ENCODE measurements around the gene ATG7.
A peak's percentile ranks its signal among the peaks of the same experiment; 100 is the strongest.

The ATG7 gene

DNA sequence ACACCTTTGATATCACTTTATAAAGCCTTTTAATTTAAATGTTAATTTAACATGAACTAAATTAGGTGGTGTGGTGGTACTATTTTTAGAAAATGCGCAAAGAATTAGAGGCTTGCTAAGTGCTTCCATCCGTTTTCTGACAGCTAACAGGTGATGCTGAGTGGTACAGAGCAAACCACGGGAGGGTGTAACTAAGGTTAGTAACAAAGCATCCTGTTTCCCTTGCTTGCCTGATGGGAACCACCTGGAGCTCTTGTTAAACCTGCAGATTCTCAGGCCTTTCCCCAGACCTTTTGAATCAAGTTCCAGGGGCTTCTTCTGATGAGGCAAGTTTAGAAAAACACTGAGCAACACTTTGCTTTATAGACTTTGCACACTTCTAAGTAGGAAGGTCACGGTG lies 101.0 kb downstream of the ATG7 start:
- Mint-ChIP-seq H3K36me3 (ENCODE audit: low read depth) (peaks cover 10% of the 10 kb centered on the region), H3K9me3 (no peaks in the 10 kb centered on the region), H3K4me1 (ENCODE audit: low read depth) (peaks cover 5% of the 10 kb centered on the region), H3K27me3 (ENCODE audit: low read depth) (no peaks in the 10 kb centered on the region), H3K27ac (no peak overlapping the region), H3K4me3 (no peak overlapping the region)

- Mint-ChIP-seq H3K36me3 (ENCODE audit: low read depth) (peaks cover 10% of the 10 kb centered on the region), H3K4me3 (no peak overlapping the region), H3K27me3 (ENCODE audit: low read depth) (no peaks in the 10 kb centered on the region), H3K27ac (no peak overlapping the region), H3K4me1 (ENCODE audit: low read depth) (peaks cover 5% of the 10 kb centered on the region), H3K9me3 (no peaks in the 10 kb centered on the region)
Observed at GRCh38 chr3:11373654-11374053, 101.5 kb downstream of the ATG7 start.

GRCh38 chr3:11375333-11376088 lies 103.3 kb downstream of the ATG7 start:
- no peak overlapping the region for H3K4me3 Mint-ChIP-seq
- H3K27ac Mint-ChIP-seq = no peak overlapping the region
- H3K9me3 Mint-ChIP-seq = no peaks in the 10 kb centered on the region

GRCh38 chr3:11377719-11378118 lies 105.5 kb downstream of the ATG7 start:
- Mint-ChIP-seq H3K4me3 (no peak overlapping the region), H3K36me3 (ENCODE audit: low read depth) (peaks cover 3% of the 10 kb centered on the region), H3K27ac (no peak overlapping the region), H3K9me3 (no peaks in the 10 kb centered on the region), H3K4me1 (ENCODE audit: low read depth) (peaks cover 3% of the 10 kb centered on the region), H3K27me3 (ENCODE audit: low read depth) (no peaks in the 10 kb centered on the region)

More at GRCh38 chr3:11375333-11376088, 103.3 kb downstream of the ATG7 start:
- H3K27me3 Mint-ChIP-seq (ENCODE audit: low read depth) = no peaks in the 10 kb centered on the region
- H3K36me3 Mint-ChIP-seq (ENCODE audit: low read depth) = peaks cover 10% of the 10 kb centered on the region
- H3K4me1 Mint-ChIP-seq (ENCODE audit: low read depth) = peaks cover 5% of the 10 kb centered on the region

DNA sequence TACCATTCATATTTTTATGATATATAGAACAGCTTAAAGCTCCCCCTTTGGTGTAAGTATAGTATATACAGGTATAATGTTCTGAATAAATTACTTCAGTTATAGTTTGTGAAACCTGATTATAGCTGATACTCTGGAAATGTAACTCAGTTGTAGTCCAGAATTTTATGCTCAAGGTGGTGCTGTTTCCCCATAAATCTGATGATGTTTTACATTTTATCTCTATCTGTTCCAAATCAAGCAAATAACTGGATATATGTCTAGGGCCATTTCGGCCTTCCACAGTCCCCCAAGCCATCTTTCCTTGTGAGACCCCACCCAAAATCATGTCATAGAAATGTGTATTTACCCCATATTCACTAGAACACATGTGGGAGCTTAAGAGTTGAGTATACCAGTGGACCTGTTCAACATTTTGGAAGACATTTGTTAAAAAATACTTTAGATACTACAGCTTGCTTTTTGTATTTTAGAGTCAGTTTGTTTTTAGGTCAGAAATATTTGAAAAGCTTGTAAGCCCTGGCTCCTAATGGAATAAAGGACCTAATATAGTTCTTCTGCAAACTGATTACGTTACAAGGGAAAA lies 107.1 kb downstream of the ATG7 start:
- H3K27ac Mint-ChIP-seq = no peak overlapping the region
- peaks cover 1% of the 10 kb centered on the region for H3K4me1 Mint-ChIP-seq (ENCODE audit: low read depth)
- H3K9me3 Mint-ChIP-seq = no peaks in the 10 kb centered on the region
- no peak overlapping the region for H3K4me3 Mint-ChIP-seq
- no peaks in the 10 kb centered on the region for H3K27me3 Mint-ChIP-seq (ENCODE audit: low read depth)
- H3K36me3 Mint-ChIP-seq (ENCODE audit: low read depth) = peaks cover 5% of the 10 kb centered on the region

DNA sequence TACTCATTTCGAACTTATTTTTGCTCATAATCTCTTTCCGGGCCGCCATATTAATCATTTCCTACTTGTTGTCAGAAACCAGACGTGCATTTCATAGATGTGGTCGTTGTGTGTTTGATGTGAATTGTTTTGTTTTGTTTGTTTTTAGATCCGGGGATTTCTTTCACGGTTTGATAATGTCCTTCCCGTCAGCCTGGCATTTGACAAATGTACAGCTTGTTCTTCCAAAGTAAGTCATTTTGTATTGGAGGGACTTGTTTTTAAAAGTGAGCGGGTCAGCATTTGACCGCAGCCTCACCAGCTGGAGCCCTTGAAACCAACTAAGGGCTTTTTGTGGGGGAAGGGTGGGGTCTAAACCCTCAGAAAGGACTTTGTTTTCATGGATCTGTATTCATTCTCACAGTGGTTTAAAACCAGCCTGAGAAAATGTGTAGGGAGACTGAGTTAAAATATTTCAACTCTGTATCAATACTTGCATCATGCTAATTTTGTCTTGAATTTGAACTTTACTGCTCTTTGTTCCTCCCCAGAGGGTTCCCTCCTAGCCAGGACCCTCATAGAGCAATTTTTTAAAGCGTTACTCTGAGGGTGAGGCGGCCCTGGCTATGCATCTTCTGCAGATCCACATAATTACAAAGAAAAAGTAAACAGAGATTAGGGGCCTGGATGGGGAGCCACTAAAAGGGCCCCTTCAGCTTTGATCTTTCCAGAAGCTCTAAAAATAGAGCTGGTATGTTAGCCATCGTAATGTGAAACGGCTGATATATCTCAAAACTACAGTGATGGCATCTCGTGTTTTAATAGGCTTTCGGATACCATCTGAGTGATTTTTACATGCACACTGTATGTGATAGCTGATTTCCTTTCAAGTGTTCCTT lies 107.9 kb downstream of the ATG7 start:
- no peak overlapping the region for H3K4me3 Mint-ChIP-seq
- H3K36me3 Mint-ChIP-seq (ENCODE audit: low read depth) = peaks cover 5% of the 10 kb centered on the region
- H3K27ac Mint-ChIP-seq = peak overlapping the region; percentile 19
- H3K4me1 Mint-ChIP-seq (ENCODE audit: low read depth) = peaks cover 1% of the 10 kb centered on the region
- H3K27me3 Mint-ChIP-seq (ENCODE audit: low read depth) = no peaks in the 10 kb centered on the region
- H3K9me3 Mint-ChIP-seq = no peaks in the 10 kb centered on the region

DNA sequence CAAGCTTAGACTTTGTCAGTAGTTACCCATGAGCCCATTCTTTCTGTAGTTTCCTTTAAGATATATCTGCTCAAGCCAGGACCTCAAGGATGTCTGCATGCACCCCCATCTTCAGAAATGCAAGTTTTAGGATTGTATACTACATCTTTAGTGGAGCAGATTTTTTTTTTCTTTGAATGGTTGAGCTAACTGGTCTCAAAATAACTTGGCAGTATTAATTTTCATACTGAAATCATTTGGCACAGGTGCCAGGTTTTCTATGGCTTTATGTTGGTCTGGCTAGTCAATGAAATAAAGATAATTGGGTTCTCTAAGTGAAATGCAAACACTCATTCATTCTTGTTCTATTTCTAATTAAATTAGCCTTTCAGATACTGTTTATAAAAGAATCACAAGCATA lies 108.9 kb downstream of the ATG7 start:
- H3K4me3 Mint-ChIP-seq = no peak overlapping the region
- H3K4me1 Mint-ChIP-seq (ENCODE audit: low read depth) = no peaks in the 10 kb centered on the region
- no peak overlapping the region for H3K27ac Mint-ChIP-seq
- H3K36me3 Mint-ChIP-seq (ENCODE audit: low read depth) = peaks cover 5% of the 10 kb centered on the region
- H3K9me3 Mint-ChIP-seq = no peaks in the 10 kb centered on the region
- H3K27me3 Mint-ChIP-seq (ENCODE audit: low read depth) = no peaks in the 10 kb centered on the region

DNA sequence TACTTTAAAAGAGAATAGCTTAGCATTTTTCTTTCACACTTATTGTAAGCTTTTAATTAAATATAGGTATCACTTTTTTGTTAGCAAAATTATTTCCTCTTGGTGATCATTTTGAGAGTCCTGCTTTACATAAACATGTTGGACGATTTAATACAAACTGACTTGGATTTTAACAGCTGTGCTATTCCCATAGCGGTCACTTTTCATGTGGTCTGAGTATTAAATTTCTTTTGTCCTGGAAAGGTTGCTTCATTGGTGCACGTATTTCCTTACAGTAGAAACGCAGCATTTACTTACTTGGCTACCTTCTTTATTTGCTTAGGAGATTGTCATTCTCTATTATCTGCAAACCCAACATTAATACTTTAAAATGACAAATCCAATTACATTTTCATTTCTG lies 109.4 kb downstream of the ATG7 start:
- H3K27ac Mint-ChIP-seq = no peak overlapping the region
- H3K36me3 Mint-ChIP-seq (ENCODE audit: low read depth) = peaks cover 5% of the 10 kb centered on the region
- H3K27me3 Mint-ChIP-seq (ENCODE audit: low read depth) = no peaks in the 10 kb centered on the region
- H3K4me3 Mint-ChIP-seq = no peak overlapping the region
- H3K9me3 Mint-ChIP-seq = no peaks in the 10 kb centered on the region
- H3K4me1 Mint-ChIP-seq (ENCODE audit: low read depth) = no peaks in the 10 kb centered on the region

DNA sequence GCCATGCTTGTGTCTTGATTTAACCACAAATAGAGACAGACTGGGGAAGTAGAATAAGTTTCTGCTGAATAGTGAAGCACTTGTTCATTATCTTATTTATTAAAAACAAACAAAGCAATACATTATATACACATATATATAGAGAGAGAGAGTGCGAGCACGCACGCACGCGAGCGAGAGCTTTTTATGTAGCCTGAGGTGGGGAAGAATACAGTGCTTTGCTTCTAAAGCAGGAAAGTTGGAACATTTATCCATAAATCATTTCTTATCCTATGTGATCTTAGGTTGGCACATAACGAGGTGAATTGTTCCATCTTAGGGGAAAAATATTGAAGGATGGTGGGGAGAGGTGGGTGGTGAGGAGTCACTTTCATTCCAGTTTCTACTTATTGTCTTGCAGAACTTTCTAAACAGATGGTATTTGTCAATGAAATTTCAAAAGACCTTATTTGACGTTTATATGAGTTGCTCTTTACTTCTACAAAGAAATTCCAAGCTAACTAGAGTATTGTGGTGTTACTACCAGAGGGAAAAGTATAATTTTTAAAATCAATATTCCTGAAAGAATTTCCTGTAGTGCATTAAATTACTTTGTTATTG lies 110.0 kb downstream of the ATG7 start:
- Mint-ChIP-seq H3K9me3 (no peaks in the 10 kb centered on the region), H3K4me3 (no peak overlapping the region), H3K36me3 (ENCODE audit: low read depth) (peaks cover 5% of the 10 kb centered on the region), H3K27me3 (ENCODE audit: low read depth) (no peaks in the 10 kb centered on the region), H3K4me1 (ENCODE audit: low read depth) (no peaks in the 10 kb centered on the region), H3K27ac (no peak overlapping the region)

DNA sequence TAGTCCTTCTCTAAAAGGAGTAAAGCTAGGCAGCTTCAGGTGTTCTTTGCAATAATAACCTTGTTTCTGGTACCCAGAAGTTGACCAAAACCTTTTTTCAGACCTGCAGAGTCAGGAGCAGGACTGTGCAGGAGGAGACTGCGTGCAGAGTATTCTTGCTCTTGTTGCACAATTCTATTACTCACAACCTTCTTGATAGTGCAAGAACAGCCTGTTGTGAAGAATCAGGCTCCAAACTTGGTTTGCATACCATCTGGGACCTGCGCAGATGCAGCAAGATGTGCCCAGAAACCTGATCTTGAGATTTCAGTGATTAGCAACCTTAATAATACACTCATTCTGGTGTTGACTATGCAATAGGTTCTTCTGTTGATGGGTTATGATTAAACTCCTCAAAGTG lies 111.9 kb downstream of the ATG7 start:
- Mint-ChIP-seq H3K27me3 (ENCODE audit: low read depth) (no peaks in the 10 kb centered on the region), H3K36me3 (ENCODE audit: low read depth) (peaks cover 5% of the 10 kb centered on the region), H3K4me1 (ENCODE audit: low read depth) (no peaks in the 10 kb centered on the region), H3K27ac (no peak overlapping the region), H3K9me3 (no peaks in the 10 kb centered on the region), H3K4me3 (no peak overlapping the region)

- Mint-ChIP-seq H3K27me3 (ENCODE audit: low read depth) (no peaks in the 10 kb centered on the region), H3K4me1 (ENCODE audit: low read depth) (no peaks in the 10 kb centered on the region), H3K4me3 (no peak overlapping the region), H3K27ac (no peak overlapping the region), H3K9me3 (no peaks in the 10 kb centered on the region), H3K36me3 (ENCODE audit: low read depth) (peaks cover 3% of the 10 kb centered on the region)
Observed at GRCh38 chr3:11385326-11385725, 113.1 kb downstream of the ATG7 start.

- peaks cover 8% of the 10 kb centered on the region for H3K36me3 Mint-ChIP-seq (ENCODE audit: low read depth)
- no peaks in the 10 kb centered on the region for H3K27me3 Mint-ChIP-seq (ENCODE audit: low read depth)
- no peaks in the 10 kb centered on the region for H3K9me3 Mint-ChIP-seq
- no peak overlapping the region for H3K4me3 Mint-ChIP-seq
- no peaks in the 10 kb centered on the region for H3K4me1 Mint-ChIP-seq (ENCODE audit: low read depth)
- no peak overlapping the region for H3K27ac Mint-ChIP-seq
Observed at GRCh38 chr3:11385891-11386290, 113.7 kb downstream of the ATG7 start.

DNA sequence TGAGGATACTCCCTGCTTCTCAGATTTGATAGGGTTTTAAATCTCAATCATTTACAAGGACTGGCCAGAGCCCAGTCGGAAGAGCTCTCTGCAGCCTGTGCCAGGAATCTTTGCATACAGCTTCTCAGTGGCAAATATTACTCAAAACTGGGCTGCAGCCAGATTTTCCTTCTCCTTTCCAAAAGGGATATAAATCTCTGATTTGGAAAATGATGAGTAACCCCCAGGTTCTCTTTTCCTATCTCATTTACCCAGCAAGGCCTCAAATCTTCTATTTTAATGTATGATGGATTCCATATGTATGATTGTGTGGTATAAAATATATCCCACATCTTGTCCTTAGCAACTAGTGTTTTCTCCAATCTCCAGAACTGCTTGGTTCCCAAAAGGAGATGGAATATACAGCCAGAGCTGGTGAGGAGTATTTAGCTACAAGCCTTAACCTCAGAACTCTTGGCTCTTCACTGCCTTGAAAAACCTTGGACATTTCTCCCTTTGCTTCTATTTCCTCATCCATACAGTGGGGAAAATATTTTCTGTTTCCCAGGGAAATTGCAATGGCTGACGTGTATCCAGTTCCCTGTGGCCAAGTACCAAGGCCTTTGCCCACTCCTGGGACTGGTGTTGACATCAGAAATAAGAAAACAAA lies 114.4 kb downstream of the ATG7 start:
- H3K4me3 Mint-ChIP-seq = no peak overlapping the region
- no peaks in the 10 kb centered on the region for H3K27me3 Mint-ChIP-seq (ENCODE audit: low read depth)
- H3K9me3 Mint-ChIP-seq = no peaks in the 10 kb centered on the region
- peaks cover under 1% of the 10 kb centered on the region for H3K4me1 Mint-ChIP-seq (ENCODE audit: low read depth)
- peaks cover 8% of the 10 kb centered on the region for H3K36me3 Mint-ChIP-seq (ENCODE audit: low read depth)
- no peak overlapping the region for H3K27ac Mint-ChIP-seq
